Inflammatory macrophage treated with lipopolysaccharide for 1 hour (primary cell): ENCODE data around the gene LAPTM4A.
A peak's percentile ranks its signal among the peaks of the same experiment; 100 is the strongest.
"Not testable (repeated sequence)": the region's sequence is repeated elsewhere in the genome, so short reads cannot be mapped to it uniquely, and the experiment has no call there.

Experiments used
- DNase-seq, 2 donors: peaks; one replicate each; pipeline ENCODE4 v3.0.0-alpha.2; 2020 to 2022

LAPTM4A gene

DNA sequence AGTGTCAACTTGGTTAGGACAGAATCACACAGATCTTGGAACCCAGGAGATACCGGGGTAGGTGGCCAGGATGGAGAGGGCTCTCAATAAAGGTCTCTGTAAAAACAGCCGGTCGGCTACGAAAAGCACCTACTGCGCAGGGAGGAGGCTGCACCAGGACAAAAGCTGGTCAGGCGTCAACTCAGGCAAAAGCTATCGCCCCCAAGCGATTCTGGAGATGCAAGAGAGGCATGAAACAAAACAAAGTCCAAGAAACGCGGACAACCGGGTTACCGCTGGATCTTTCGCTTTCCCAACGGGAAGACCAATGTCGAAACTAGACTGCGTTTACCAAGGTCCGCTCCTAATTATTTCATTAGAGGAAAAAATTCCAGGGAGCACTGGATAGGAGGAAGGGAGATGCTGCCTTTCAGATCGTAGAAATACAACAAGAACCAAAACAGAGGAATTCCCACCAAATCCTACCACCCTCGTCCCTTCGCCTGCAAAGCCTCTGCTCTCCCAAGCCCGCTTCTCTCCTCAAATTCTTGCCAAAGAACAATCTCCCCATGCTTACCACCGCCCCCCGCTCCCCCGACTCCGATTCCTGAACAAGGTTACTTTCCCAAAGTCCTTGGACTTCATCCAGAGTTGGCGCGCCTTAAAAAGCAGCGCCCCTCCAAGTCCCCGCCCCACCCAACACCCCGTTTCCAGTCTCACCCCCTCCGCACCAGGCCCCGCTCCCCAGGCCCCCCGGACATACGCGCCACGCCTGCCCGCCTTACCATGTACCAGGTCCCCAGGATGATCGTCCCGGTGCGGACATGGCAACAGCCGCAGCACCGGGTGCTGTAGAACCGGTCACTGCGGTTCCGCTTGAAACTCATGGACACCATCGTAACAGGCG, 539 bp downstream of the LAPTM4A start:
- DNase-seq, result peak; percentile 39 to 42

DNA sequence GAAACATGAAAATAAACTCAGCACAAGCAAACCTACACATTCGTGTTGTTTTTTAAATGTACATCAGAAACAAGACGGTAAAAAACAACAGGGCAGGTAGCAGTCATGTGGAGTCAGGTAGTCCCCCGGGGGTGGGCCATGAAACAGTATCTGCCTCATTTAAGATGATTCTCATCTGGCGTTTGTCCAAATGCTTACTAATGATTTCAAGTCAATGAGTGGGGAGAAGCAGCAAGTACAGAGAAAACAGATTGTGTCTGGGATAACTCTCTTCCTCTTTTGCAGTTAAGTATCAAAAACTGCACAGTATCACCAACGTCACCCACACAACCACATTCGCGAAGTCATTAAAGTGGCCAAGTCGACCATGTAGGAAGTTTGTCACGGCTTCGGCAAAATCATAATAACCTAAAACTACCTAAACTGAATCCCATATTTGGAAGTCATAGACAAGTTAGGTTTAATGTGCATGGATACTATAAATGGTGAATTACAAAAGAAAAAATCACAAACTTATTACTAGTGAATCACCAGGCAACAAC, 1.3 kb downstream of the LAPTM4A start:
- peak; percentile 76 to 80 for DNase-seq

DNA sequence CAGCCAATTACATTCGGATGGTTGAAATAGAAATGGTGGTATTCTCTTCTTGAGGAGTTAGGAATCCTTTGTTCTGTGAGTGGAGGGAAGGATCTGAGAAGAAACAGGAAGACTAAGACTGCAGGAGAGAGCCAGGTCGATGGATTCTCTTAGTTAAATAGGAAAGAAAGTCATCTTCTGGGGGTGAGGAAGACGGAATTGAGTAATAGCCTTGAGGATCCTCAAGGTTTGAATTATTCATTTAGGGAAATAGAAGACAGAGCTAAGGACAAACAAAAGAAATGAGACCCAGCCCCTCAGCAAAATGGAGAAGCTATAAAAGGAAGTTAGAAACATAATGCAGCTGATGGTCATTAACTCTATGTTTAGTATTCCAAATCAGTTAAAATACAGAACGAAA, 1.8 kb downstream of the LAPTM4A start:
- peak; percentile 62 to 63 for DNase-seq

- no peak for DNase-seq
Measured at GRCh38 chr2:20048488-20049448, 2.7 kb downstream of the LAPTM4A start.

DNA sequence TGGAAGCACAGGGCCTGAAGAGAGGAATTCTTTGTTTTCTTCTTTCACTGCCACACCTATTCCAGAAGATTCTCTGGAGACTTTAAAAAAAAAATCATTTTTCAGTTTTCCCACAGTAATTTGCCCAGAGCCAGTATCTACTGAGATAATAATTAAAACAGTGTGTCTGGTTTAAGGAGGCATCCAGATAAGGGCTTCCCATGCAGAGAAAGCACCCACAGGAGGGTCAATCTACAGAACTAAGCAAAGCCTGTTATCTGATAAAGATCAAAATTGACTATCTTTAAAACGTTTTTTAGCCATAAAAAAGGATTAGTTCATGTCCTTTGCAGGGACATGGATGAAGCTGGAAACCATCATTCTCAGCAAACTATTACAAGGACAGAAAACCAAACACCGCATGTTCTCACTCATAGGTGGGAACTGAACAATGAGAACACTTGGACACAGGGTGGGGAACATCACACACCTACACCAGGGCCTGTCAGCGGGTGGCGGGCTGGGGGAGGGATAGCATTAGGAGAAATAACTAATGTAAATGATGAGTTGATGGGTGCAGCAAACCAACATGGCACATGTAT, 5.6 kb downstream of the LAPTM4A start:
- DNase-seq, result not testable (repeated sequence)

DNA sequence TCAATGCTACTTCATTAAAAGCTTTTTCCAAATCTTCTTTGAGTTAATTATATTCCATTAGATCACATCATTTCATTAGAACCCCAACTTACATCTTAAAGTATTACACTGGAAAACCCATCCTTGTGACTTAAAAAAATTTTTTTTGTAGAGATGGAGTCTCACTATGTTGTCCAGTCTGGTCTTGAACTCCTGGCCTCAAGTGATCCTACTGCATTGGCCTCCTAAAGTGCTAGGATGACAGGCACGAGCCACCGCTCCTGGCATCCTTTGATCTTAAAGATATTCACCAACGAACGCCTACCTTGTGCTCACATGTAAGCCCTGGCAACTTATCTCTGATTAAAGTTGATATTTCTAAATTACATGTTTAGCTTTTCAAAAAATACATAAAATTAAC, 6.7 kb downstream of the LAPTM4A start:
- no peak for DNase-seq

- DNase-seq, result no peak
Measured at GRCh38 chr2:20042531-20042930, 8.9 kb downstream of the LAPTM4A start.

DNA sequence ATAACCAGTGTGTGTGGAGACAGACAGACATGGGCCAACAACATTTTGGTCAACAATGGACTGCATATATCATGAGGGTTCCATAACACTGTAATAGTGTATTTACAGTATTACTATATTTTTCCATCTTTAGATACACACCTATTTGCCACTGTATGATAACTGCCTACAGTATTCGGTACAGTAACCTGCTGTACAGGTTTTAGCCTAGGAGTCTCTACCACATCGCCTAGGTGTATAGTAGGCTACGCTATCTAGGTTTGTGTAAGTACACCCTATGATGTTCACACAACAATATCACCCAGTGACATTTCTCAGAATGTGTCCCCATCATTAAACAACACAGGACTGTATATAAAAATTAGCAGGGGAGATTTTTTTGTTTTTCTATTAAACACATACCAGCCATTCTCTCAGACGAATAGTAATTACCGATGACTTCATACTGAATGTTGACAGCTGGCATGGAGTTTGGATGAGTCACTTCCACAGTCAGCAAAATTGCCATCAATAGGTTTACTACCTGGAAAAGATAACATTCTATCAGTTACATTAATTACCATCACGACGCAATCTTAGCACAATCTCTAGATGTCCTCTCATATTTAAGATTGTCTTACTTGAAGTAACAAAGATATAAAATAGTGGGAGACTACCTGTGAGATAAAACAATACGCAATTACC, 10.8 kb downstream of the LAPTM4A start:
- DNase-seq, result no peak

DNA sequence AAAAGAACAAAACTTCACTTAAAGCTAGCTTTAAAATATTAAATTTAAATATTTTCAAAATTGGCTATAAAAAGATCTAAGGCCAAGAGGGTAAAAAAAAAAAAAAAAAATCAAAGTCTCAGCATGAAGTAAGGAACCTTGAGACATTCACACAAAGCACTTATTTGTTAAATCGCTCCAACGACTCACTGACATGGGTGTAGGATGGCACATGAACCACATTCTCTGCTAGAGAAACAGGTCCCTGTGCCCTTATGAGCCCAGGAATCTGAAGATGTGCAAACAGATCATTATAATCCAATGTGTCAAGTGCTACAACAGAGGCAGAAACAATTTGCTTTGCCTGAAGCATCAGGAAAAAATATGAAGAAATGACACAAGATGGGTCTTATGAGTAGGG, 13.8 kb downstream of the LAPTM4A start:
- no peak for DNase-seq

DNA sequence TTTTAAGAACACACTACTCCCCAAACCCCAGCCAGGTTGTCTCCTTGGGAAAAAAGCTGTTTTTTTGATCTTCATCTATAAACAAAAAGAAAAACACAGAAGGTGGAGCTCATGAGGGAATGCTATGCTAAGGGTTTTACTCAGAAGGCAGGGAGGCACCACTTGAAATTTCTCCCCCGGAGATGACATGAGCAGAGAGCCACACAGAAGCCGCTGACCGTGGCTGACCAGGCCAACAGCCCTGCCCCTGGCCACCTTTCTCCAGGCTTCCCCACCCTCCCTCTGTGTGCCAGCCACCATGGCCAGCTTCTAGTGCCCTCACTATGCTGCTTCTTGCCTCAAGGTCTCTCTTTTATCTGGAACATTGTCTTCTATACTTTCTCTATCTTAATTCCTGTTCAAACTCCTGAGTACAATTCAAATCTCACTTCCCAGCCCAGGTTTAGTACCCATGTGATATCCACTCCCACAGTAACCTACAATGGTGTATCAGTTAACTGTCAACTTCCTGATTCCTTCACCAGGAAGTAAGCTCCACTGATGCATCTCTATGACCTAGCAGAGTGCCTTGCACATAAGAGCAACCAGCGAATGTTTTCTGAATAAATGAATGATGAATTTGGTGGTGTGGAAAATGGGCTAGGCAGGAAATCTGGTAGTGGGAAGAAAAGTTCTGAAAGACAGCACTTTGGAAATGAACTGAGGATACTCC, 15.3 kb downstream of the LAPTM4A start:
- no peak for DNase-seq

DNA sequence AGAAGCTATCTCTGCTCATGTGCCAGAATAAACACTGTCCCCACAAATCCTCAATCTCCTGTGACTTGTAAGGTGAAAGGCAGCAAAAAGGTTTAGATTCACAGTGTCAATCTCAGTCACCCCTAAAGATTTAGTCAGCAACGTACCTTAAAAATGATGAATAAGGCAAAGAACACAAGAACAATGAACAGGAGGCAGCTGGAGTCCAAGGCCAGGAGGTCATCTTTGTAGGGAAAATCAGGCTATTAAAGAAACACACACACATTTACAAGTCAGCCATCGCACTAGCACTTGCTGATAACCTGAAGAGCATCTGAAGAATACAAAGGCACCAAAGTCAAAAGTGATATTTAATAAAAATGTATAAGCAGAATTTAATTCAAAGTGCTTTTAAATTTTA, 16.6 kb downstream of the LAPTM4A start:
- no peak for DNase-seq

- DNase-seq, result no peak
Measured at GRCh38 chr2:20034218-20034617, 17.2 kb downstream of the LAPTM4A start.

GRCh38 chr2:20033322-20033721, 18.1 kb downstream of the LAPTM4A start:
- DNase-seq, result no peak

GRCh38 chr2:20030224-20030623, 21.2 kb downstream of the LAPTM4A start:
- no peak for DNase-seq

DNA sequence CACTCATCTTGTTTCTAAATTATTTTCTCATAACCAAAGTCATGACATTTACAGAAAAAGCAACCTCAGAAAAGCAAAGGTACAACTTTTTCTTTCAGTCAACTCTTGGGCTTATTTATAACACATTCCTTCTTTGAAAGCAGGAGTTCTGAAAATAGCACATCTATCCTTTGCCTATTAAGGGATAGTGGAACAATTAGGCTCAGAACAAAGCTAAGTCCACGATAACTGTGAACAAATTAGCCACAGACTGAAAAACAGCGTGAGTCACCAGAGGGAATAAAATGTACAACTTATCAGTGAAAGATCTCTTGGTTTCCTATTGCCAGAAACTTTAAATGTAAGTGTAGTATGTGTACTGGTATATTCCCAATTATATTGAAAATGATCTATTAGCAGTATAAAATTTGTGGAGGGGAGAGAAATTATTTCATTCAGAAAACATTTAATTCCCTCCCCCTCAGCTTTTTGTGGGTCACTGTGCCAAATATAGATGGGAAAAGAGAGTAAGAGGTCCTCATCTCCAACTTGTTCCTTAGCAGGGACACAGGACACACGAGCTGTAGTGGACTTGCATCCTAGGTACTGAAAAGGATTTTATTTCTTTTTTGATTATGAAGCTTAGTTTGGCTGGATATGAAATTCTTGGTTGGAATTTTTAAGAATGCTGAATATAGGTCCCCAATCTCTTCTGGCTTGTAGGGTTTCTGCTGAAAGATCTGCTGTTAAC, 23.6 kb downstream of the LAPTM4A start:
- DNase-seq, result no peak

DNA sequence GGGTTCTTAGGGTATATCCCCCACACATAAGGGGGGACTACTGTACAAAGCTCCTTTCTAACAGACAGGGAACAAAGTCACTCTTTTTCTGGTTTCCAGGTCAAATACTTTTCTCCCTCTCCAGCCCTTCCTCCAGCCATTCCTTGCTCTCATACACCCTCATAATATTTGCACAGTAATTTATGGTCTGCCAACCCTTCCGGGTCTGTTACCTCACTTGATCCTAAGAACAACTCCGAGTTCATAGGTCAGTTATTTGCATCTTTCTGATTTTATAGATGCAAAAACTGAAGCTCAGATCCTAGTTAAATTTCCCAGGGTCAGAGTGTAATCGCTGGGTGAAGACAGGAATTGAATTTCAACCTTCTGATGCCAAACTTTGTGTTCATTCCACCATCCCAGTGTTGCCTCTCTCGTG, 24.2 kb downstream of the LAPTM4A start:
- DNase-seq, result no peak

DNA sequence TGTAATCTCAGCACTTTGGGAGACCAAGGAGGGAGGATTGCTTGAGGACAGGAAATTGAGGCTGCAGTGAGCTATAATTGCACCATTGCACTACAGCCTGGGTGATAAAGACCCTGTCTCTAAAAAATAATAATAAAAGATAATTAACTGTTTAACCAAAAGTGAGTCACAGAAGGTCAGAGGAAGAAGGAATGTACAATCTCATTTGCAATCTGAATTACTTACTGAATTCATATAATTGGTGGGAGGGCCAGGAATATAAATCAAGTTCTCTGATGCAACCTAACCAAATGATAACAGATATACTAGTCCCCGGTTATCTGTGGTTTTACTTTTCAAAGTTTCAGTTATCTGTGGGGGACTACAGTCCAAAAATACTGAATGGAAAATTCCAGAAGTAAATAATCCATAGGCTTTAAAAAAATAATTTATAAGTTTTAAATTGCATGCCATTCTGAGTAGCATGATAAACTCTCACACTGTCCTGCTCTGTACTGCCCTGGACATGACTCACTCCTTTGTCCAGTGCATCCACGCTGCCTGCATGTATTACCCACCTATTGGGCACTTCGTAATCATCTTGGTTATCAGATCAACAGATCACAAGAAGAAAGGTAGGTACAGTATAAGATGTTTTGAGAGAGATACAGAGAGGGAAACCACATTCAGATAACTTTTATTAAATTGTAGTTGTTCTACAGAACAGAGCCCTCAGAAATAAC, 26.2 kb downstream of the LAPTM4A start:
- no peak for DNase-seq

GRCh38 chr2:20023688-20024087, 27.7 kb downstream of the LAPTM4A start:
- peak; percentile 39 to 50 for DNase-seq

DNA sequence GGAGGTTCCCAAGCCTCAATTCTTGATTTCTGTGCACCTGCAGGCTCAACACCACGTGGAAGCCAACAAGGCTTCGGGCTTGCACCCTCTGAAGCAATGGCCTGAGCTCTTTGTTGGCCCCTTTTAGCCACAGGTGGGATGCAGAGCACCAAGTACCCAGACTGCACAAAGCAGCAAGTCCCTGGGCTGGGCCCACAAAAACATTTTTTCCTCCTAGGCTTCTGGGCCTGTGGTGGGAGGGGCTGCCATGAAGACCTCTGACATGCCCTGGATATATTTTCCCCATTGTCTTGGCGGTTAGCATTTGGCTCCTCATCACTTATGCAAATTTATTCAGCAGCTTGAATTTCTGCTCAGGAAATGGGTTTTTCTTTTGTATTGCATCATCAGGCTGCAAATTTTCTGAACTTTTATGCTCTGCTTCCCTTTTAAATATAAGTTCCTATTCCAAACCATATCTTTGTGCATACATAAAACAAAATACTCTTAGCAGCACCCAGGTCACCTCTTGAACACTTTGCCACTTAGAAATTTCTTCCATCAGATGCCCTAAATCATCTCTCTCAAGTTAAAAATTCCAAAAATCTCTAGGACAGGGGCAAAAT, 29.9 kb downstream of the LAPTM4A start:
- peak; percentile 10 to 44 for DNase-seq

DNA sequence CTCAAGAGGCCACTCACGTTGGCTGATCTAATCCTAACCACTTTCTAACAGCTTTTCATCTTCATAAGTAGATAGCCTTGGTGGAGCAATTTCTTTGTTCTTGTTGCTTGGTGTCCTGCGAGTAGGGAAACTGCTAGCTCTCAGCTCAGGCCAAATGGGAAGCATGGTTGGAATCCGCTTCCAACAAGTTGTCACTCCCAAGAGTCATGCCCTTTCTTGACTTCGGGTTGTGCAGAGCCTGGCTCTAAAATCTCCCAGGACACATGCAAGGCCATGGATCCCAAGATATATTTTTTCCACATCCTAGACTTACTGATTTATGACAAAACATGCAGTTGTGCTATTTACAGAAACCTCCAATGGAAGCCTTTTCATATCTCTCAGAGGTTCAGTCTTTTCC, 31.7 kb downstream of the LAPTM4A start:
- no peak for DNase-seq
